Skin epidermis (tissue), 12 donors: ENCODE measurements around the gene MATN1.
"Not testable (repeated sequence)": the region's sequence is repeated elsewhere in the genome, so short reads cannot be mapped to it uniquely, and the experiment has no call there.

ENCODE experiments used
- H3K27ac ChIP-seq, 21 experiments: fragments of 200-600 bp; sonication (generic) in 11 of 21; one replicate each; pipeline ENCODE4 v1.5.0; 2020; ENCODE audit warnings: mild to moderate bottlenecking in 3 of 21, inconsistent platforms in 2 of 21, moderate library complexity in 2 of 21
- H3K4me3 ChIP-seq, 7 experiments: fragments of 200-600 bp; sonication (generic) in 2 of 7; one replicate each; pipeline ENCODE4 v1.5.0; 2020; ENCODE audit warnings: inconsistent platforms in 2 of 7, mild to moderate bottlenecking in 2 of 7, moderate library complexity in 1 of 7

The MATN1 gene, protein sequence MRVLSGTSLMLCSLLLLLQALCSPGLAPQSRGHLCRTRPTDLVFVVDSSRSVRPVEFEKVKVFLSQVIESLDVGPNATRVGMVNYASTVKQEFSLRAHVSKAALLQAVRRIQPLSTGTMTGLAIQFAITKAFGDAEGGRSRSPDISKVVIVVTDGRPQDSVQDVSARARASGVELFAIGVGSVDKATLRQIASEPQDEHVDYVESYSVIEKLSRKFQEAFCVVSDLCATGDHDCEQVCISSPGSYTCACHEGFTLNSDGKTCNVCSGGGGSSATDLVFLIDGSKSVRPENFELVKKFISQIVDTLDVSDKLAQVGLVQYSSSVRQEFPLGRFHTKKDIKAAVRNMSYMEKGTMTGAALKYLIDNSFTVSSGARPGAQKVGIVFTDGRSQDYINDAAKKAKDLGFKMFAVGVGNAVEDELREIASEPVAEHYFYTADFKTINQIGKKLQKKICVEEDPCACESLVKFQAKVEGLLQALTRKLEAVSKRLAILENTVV

DNA sequence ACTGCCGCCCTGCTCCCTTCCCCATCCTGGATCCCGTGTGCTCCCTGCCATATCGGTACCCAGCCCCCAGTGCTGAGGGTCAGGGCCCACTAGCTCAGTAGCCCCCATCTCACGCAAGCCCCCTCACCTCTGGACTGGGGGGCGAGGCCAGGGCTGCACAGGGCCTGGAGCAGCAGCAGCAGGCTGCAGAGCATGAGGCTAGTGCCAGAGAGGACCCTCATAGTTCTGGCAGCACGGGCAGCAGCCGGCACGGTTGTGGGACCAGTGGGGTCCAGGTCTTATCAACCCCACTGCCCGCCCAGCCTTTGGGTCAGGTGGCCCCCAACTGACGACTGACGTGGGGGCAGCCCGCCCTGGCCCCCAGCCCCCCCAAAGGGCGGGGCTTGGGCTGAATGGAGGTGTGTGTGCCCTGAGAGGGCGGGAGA lies at the start of gene MATN1:
MATN1 (minus strand) TSS at position 255 of the 425 bp plus-strand sequence; CDS start at position 221, 34 bp downstream.
- H3K4me3 ChIP-seq: no peak within 1 kb of the TSS
- no peak within 1 kb of the TSS for H3K27ac ChIP-seq

DNA sequence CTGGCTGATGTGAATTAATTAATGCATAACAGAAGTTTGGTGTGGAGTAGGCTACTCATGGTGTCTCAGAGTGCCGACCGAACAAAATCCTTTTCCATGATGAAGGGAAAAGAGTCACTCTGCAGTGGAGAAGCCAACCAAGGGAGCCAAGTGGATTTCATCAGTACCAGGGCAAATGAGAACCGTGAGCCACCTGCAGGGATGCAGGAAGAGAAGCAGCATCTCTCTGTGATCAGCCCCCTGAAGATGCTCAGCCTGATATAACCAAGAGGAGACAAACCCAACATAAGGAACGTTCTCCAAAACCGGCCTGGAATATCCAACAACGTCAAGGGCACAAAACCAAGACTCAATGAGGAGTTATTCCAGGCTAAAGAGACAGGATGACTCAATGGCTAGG lies 47.6 kb upstream of the MATN1 start:
- H3K27ac ChIP-seq: no peak overlapping the region
- H3K4me3 ChIP-seq: no peak overlapping the region

DNA sequence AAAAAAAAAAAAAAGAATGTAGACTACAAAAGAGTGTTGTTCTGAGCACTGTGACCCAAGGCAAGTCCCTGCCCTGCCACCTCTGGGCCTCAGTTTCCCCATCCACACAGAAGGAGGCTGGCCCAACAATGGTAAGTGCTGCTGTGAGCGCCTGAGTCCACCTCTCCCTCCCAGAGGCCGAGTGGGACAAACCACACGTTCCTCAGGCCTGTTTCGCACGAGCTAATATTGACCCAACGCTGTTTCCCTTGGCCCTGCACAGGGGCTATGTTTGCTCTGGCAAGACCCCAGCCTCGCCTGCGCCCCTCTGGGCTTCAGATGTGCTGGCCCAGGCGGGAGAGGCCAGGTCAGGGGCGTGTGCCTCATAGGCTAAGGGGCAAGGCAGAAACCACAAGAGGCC lies 46.8 kb upstream of the MATN1 start:
- H3K27ac ChIP-seq: no peak overlapping the region
- no peak overlapping the region for H3K4me3 ChIP-seq

DNA sequence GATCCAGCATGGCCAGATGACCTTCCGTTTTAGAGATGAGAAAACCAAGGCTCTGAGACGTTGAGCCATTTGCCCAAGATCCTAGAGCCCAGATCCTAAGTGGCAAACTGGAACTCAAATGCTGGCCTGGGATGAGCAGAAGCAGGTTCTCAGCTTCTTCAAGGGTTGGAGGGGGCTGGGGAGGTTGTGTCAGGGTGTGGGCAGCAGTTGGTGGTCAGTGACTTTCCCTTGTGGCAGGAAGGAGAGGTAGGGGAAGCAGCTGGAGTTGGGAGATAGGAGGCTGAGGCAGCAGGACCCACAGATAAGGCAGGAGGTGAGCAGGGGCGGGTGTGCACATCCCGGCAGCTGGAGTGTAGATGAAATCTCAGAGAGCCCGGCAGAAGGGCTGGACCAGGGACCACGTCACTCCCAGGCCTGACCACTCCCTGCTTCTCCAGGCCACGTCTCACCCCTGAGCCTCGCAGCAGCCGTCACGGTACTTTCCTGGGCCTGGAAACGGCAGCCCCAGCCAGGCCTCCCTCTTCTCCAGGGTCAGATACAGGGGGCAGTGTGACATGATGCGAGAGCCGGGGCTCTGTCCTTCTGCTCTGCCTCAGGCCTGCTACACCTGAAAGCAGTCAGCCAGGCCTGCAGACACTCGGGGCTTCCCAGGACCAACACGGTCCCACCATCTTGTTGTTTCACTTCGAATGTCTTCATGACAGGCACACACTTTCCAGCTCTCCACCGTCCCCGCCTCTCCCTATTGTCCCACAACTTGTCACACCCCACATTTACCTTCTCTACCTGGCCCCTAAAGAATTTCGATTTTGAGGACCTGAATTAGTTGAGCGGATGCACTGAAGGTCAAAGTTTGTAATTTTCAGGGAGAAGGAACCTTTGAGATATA lies 45.7 kb upstream of the MATN1 start:
- Histone ChIP-seq H3K27ac (no peak overlapping the region), H3K4me3 (no peak overlapping the region)

DNA sequence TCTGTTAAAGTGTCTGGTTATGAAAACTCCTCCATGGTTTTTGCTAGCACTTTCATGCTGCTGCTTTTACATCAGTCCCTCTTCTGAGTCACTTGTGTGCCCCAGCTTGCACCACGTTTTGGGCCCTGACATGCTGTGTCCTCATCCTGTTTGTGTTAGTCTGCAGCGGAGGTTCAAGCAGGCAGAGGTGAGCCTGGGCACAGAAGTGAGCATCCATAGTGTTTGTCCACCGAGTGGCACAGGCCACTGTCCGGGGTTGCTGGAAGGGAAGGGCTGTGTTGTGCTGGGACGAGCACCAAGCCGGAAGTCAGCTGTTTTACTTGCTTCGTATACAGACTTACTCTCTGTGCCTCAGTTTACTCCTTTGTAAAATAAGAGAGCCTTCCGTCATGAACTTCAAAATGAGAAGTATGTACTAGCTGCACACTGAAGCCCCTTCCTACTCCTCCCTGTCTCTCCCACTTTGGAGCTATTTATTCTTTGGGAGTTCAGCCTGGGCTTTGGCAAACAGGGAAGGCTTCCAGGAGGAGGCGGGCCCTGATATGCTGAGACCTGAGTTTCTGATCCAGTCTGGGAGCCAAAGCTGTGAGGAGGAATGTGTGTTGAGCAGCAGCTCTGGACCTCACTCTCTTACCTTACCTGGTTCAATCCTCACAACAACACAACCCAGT lies 44.9 kb upstream of the MATN1 start:
- Histone ChIP-seq H3K27ac (no peak overlapping the region), H3K4me3 (no peak overlapping the region)

DNA sequence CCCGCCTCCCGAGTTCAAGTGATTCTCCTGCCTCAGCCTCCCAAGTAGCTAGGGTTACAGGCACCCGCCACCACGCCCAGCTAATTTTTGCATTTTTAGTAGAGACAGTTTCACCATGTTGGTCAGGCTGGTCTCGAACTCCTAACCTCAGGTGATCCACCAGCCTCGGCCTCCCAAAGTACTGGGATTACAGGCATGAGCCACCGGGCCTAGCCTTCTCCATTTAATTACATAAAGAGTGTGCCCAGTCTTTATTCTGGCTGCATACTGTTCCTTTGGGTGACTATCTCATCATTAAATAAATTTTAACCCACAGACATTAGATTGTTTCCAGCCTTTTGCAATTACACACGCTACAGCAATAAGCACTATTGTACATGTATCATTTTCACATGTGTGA lies 43.6 kb upstream of the MATN1 start:
- H3K27ac ChIP-seq, H3K4me3 ChIP-seq: not testable (repeated sequence)

DNA sequence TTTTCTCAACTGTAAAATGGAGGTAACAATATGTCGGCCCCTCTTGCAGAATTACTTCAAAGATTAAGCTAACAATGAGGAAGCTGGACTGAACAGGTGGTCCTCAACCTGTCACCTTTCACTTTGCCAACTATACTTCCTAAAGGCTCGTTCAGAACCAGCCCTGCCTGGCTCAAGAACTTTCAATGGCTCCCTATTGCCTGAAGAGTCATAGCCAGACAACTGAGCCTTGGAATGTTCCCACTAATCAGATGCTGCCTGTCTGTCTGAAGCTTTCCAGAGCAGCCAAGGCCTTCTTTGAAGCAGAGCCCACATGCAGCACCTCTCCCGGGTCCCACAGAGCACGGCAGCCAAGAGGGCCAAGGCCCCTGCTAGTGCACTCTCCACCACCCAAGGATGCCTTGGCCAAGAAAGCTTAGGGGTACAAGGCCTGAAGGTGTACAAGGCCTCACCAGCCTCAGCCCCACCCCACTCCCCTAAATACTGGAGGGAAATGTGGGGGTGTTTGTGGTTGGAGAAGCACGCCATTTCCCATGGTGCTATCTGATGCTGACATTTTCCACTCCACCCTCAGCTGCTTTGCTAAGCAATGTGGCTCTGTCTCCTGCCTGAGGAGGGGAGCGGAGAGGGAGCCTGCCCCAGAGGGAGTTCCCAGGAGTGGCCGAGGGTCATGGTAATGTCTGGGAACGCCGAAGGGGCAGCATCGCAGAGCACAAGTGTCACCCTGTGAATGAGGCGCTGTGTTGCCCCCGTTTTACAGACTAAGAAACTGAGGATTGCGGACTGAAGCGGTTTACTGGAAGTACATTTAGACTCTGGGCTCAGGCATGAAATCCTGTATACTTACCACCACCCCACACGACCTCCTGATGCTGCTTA lies 42.4 kb upstream of the MATN1 start:
- Histone ChIP-seq H3K27ac (peak overlapping the region in 1 of 21 experiments; percentile 24), H3K4me3 (no peak overlapping the region)

DNA sequence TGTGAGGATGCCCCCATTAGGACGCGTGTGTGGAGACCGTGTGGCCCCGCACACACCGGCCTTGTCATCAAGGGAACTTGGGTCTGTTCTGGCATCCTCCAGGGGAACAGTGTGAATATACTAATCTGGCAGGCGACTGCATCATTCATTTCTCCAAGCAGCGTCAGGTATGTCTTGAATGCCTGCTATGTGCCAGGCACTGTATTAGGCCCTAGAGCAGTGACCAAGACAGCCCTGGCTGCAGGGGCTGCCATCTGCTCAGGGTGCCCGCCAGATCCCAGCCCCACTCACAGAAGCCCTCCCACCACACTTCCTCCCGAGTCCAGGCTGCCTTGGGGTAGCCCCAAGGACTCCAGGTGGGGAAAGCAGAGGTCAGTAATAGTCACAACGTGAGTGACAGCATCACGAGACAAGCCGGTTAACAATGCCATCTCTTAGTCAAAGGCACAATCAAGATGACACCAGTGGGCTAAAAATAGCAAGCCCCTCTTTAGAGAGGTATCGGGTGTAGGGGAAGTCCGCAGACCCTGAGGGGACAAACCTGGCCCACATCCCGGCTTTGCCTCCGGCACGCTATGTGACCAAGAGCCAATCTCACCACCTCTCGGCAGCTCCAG lies 41.7 kb upstream of the MATN1 start:
- no peak overlapping the region for H3K27ac ChIP-seq
- no peak overlapping the region for H3K4me3 ChIP-seq

DNA sequence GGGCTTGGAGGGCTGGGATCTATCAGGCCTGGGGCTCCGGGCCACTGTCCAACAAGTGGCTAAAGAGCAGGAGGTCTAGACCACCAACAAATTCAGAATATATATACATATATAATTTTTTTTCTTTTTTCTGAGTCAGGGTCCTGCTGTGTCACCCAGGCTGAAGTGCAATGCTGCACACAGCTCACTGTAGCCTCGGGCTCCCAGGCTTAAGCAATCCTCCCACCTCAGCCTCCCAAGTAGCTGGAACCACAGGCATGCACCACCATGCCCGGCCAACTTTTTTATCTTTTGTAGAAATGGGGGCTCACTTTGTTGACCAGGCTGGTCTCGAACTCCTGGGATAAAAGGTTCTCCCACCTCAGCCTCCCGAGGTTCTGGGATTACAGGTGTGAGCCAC lies 41.0 kb upstream of the MATN1 start:
- H3K4me3 ChIP-seq: no peak overlapping the region
- H3K27ac ChIP-seq: no peak overlapping the region

DNA sequence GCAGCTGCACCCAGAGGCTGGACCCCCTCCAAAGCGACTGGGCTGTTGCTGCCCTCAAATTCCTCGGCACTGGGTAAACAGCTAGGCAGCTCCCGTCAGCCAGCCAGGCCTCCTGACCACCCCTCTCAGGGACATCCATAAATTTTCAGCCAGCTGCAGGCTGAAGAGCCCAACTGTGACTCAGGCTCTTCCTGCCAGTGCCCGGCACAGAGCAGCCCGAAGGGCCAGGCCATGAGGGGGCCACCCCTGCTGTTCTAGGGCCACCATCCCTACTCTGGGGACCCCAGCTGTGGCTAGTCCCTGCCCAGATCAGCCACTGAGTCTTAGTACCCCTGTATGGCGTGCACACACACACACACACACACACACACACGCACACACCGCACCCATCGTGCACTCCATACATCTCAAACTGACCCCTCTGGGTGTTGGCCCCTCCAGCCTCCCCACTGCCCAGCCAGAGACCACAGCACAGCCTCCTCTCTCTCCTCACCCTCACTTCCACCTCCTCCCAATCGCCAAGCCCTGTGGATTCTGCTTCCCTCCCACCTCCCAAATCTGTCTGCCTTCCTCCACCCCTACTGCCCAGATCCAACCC lies 40.4 kb upstream of the MATN1 start:
- no peak overlapping the region for H3K4me3 ChIP-seq
- H3K27ac ChIP-seq: peak overlapping the region in 6 of 21 experiments; percentile 12 to 42 (median 27)

DNA sequence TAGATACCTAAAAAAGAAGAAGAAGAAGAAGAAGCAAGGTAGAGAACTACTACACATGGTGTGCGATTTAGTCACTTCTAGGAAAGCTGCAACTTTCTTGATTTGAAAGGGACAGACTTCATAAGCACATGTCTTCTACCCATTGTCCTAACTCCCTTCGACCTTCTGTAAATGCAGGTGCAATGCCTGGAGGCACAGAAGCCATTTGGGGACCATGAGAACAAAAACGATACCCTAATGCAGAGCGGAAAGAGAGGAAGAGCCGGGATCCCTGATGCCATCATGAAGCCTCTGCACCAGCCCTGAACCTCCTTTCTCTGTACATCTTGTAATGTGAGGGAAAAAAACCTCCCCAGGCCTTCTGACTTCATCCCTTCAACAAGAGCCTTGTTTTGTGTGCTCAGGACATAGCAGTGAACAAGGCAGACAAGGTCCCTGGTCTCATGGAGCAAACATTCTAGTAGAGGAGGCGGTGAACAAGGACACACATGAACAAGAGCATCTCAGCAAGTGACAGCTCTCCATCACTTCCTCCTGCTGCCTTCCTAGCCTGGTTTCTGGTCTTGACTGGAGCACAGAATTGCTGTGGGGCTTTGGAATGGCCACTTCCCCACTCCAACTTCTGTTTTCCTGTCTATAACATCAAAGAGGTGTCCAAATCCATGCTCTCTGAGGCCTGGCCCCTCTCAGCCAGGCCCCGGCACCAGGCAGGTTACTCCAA lies 39.7 kb upstream of the MATN1 start:
- Histone ChIP-seq H3K27ac (peak overlapping the region in 6 of 21 experiments; percentile 27 to 99 (median 47)), H3K4me3 (no peak overlapping the region)

DNA sequence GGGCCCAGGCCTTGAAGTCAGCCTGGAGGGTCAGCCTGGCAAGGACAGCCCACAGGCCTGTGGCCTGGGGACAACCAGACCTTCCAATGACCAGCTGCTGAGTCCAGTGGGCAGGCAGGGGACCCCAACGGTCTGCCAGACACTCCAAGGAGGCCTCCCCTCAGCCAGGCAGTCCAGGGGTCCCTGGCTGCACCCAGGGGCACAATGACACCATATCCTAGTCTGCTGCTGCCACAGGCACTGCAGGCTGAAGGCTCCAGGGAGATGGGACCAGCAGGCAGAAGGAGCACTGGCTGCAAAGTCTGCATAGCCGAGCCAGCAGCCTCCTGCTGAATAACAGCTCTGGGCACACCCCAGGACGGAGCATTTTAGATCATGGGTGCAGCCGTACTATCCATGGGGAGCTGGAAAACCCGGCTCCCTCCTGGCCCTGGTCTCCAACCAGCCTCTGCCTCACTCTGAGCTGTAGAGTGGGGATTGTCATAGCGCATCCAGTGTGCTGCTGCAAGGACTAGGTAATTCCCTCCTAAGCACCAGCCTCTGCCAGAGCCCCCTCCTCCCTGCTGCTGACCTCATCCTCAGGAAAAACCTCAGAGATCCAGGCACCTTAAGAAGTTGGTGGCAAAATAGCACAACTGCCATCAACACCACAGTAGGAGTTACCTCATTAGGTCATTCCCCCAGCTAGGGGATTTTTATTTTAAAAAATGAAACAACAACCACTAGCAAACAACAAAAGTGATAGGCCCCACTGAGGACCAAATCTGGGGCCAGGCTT lies 39.0 kb upstream of the MATN1 start:
- peak overlapping the region in 11 of 21 experiments; percentile 14 to 99 (median 42) for H3K27ac ChIP-seq

DNA sequence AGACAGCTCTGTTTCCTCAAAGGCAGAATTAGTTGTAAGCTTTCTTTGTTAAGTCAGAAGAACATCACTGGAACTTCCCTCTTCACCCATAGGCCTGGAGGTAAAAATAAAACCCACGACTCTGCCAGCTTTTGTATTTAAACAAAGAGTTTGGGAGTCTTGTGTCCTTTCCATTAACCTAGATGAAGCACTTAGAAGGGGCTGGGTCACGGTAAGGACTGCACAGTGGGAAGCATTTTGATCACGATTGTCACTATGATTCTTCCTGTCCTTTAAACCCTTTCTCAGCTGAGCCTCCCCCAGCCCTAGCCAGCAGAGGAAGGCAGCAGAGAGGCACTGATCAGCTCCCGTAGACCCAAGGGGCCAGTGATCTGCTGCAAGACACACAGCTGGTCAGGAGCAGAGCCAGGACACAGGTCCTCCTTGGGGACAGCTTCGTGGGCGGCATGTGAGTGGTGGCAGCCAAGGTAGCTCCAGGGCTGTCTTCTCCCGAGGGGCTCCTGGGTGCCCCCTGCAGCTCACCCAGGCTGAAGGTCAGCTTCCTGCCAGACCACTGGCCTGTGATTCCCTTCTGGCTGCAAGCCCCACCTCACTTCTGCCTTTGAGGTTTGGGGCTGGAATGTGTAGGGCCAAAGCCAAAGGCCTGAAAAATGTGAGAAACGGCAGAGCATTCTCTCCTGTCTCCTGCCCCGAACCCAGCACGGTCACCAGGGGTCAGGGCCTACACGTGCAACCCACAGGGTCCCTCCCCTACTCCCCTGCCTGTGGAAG lies 38.2 kb upstream of the MATN1 start:
- Histone ChIP-seq H3K27ac (peak overlapping the region in 12 of 21 experiments; percentile 7 to 99 (median 42)), H3K4me3 (no peak overlapping the region)

More for the DNA sequence above, 39.0 kb upstream of the MATN1 start:
- no peak overlapping the region for H3K4me3 ChIP-seq

DNA sequence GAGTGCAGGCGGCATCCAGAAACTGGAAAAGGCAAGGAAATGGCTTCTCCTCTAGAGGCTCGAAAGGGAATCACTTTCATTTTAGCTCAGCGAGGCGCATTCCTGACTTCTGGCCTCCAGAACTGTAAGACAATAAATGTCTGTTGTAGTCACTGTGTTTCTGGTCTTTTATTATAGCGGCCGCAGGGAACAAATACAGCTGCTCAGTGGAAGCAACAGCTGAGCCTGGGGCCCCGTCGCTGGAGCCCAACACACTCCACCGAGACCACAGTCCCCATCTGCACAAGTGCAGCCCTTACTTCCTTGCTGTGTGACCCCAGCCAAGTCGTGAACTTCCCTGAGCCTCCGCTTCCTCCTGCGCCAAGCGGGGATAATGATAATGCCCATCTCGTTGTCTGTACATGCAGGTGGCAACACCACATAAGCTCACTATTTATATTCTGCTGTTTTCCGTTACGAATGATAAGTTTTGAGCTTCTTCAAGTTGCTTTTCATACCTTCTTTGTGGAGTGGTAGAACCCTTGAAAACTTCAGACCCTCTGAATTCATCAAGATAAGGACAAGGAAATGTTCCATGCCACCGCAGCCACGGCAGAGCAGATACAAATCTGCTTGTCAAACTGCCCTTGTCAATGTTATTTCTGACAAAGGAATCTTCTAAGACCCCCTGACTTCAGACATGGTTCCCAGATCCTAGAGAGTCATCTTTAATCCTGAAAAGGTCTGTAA lies 37.4 kb upstream of the MATN1 start:
- H3K27ac ChIP-seq: peak overlapping the region in 5 of 21 experiments; percentile 31 to 99 (median 64)
- H3K4me3 ChIP-seq: no peak overlapping the region

DNA sequence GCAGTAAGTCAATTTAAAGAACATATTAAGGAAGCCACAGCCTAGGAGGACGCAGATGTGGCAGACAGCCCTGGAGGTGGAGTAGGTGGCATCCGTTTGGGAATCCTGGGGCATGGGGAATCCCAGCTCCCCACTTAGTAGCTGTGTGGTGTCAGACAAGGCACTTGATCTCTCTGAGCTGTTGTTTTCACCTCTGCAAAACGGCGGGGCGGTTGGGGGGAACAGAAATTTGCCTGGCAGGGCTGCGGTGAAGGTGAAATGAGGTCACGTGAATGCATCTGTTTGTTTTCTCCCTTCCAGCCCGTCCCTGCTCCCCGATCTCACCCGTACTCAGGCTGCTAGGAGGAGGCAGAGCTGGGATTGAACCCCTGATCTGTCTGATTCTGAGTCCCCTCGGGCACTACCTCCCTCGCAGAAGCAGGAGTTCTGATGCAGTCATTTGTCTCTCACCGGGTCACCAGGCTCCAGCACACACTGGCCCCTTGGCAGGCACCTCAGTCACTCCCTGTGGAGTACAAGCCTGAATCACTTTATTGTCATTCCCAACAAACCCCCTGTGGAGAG lies 36.4 kb upstream of the MATN1 start:
- peak overlapping the region in 5 of 21 experiments; percentile 24 to 99 (median 64) for H3K27ac ChIP-seq
- H3K4me3 ChIP-seq: no peak overlapping the region
